ENCODE measurements around the gene DHRS12.
"Not testable (repeated sequence)": the region's sequence is repeated elsewhere in the genome, so short reads cannot be mapped to it uniquely, and the experiment has no call there.

DHRS12 gene

GRCh38 chr13:51828730-51829567 is 25.0 kb upstream of the DHRS12 start:
- no peak for DNase-seq (ENCODE audit: low spot score)

- DNase-seq (ENCODE audit: low spot score) = no peak
These were observed 23.3 kb upstream of the DHRS12 start for GRCh38 chr13:51827254-51827653.

DNA sequence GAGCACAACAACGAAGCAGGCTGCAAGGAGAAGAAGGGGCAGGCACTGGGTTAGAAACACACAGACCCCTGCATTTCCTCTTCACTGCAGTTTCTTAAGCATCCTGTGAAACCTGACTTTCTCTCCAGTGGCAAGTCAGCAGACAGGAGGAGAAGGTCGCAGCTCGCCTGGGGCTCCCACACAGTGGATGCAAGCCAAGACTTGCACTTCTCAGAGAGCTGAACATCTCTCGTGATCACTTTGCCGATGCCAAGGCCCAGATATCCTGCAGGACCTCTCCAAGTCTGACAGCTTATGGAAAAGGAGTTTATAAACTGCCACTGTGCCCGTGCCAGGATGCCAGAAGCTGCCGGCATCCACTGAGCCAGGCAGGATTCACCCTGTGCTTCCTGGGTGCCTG is 22.6 kb upstream of the DHRS12 start:
- DNase-seq (ENCODE audit: low spot score) = no peak

DNA sequence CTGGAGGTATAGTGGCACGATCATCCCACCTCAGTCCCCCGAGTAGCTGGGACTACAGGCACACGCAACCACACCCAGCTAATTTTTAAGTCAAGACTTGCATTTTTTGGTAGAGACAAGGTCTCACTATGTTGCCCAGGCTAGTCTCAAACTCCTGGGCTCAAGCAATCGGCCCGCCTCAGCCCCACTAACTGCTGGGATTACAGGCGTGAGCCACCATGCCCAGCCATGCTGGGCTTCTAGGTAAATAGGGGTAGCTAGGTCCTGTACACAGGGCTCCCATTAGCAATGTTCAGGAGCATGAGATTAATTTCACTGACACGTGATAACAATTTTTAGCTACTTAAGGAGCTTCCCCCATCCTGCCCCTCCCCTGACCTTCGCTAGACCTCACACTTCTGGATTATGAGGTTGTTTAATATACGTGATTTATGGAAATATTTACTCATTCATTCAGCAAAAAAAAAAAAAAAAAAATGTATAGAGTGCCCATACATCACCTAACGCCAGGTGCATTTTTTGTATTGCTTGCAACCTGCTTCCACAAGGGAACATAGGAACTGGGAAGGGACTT is 21.8 kb upstream of the DHRS12 start:
- no peak for DNase-seq (ENCODE audit: low spot score)

- no peak for DNase-seq (ENCODE audit: low spot score)
These were observed 21.2 kb upstream of the DHRS12 start for GRCh38 chr13:51825165-51825592.

GRCh38 chr13:51824712-51825111 is 20.7 kb upstream of the DHRS12 start:
- DNase-seq (ENCODE audit: low spot score) = not testable (repeated sequence)

GRCh38 chr13:51823863-51824262 is 19.9 kb upstream of the DHRS12 start:
- DNase-seq (ENCODE audit: low spot score) = no peak

- DNase-seq (ENCODE audit: low spot score) = no peak
These were observed 19.4 kb upstream of the DHRS12 start for GRCh38 chr13:51823359-51823758.

DNA sequence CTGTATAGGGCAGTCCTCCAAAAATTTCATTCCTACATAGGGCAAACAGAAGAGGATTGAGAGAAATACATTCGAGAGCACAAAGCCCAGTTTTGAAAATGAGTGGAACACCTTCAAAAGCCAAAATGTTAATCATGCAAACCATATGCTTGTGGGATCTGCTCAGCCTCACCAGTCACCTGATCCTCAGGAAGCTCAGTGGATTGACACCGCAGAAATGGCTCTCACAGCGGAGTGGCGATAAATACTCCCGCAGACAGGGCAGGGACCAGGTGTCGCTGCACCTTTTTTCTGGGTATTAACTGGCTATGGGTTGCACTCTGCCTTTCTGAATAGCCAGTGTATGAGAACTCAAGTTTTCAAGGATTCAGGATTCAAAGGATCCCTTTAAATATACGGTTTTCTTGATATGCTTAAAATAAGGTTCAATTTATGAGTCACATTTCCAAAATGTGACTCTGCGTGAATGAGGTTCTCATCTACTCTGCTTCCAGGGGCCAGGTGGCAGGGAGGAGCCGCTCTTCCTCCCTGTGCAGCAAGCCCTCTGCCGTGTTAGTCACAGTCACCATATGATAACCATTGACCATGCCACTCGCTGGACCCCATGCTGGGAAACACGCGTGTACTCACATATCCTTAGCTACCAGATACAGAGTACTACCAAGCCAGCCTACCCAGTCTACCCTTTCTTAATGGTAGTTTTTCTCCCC is 18.3 kb upstream of the DHRS12 start:
- no peak for DNase-seq (ENCODE audit: low spot score)

DNA sequence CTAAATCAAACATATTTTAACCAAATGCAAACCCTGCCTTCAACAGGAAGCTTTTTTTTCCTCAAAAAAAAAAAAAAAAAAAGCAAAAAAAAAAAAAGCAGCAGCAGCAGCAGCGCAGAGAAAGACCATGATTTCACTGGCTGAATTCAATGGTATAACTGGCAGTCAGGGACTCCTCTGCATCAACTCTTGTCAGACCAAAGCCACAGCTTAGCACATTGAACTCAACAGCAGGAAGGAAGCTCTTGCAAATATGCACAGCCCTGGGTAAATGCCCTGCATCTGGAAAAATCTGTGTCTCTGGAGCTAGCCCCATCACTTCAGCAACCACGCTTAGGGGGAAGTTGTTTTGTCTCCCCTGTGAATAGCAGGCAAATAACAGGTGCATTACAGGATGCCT is 17.6 kb upstream of the DHRS12 start:
- no peak for DNase-seq (ENCODE audit: low spot score)

- DNase-seq (ENCODE audit: low spot score) = no peak
These were observed 16.1 kb upstream of the DHRS12 start for GRCh38 chr13:51820016-51820597.

- DNase-seq (ENCODE audit: low spot score) = no peak
These were observed 15.6 kb upstream of the DHRS12 start for GRCh38 chr13:51819544-51819943.

GRCh38 chr13:51818781-51819511 is 15.0 kb upstream of the DHRS12 start:
- DNase-seq (ENCODE audit: low spot score) = no peak

DNA sequence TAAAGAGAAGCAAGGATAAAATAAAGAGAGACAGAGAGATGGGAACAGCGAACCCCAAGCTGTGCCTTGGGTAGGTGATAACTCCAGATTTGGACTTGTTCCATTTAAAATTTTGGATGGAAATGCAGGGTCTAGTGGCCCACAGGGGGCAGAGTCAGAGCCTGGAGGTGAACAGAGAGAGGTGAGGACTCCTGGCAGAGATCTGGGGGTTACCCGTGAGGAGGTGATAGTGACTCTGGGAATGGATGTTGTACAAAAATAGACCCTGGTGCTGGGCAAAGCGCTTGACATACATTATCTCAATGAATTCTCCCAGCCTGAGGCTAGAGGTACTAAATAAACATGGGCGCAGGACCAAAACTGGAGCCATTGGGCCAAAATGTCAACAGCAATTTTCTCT is 14.3 kb upstream of the DHRS12 start:
- no peak for DNase-seq (ENCODE audit: low spot score)

DNA sequence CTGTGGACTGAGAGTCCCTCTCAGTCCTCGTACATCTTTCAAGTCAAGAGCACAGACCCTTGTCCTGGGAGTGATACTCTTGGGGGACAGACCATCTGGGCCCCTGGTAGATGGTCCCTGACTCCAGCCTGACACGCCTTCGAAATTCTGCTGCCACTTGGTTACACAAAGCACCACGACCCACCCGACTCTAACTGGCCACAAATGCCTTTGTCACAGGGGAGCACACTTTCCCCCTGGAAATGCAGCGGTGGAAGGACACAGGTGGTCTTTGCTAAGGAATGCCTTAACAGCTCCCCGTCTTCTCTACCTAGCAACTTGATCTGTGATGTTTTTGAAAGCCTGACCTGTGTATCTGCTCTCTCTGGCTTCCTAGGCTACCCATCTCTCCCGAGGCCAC is 13.8 kb upstream of the DHRS12 start:
- DNase-seq (ENCODE audit: low spot score) = no peak

DNA sequence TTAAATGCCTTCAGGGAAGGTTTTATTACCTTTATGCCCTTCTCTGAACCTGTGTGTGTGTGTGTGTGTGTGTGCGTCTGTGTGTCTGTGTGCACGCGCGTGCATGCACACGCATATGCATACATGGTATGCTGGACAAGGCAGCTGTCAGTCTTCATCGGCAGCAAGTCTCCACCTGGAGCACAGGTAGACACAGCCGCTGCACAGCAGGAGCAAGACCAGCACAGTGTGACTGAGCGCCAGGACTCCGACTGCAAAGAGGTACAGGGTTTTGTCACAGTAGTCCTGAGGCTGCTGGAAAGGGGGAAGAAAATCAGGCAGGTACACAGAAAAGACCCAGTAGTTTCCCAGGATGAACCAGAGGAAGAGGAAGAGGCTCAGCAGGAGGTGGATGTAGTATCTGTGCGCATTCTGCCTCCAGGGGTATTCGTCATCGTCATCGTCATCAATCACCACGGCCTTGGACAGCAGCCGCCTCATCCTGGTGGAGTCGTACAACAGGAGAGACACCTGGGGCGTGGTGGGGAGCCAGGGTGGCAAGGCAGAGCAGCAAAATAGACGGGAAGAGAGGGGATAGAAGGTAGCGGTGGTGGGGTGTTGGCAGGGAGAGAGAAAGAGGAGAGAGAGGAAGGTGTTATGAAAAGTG is 12.8 kb upstream of the DHRS12 start:
- DNase-seq (ENCODE audit: low spot score) = no peak

- DNase-seq (ENCODE audit: low spot score) = no peak
These were observed 11.9 kb upstream of the DHRS12 start for GRCh38 chr13:51815848-51816247.

DNA sequence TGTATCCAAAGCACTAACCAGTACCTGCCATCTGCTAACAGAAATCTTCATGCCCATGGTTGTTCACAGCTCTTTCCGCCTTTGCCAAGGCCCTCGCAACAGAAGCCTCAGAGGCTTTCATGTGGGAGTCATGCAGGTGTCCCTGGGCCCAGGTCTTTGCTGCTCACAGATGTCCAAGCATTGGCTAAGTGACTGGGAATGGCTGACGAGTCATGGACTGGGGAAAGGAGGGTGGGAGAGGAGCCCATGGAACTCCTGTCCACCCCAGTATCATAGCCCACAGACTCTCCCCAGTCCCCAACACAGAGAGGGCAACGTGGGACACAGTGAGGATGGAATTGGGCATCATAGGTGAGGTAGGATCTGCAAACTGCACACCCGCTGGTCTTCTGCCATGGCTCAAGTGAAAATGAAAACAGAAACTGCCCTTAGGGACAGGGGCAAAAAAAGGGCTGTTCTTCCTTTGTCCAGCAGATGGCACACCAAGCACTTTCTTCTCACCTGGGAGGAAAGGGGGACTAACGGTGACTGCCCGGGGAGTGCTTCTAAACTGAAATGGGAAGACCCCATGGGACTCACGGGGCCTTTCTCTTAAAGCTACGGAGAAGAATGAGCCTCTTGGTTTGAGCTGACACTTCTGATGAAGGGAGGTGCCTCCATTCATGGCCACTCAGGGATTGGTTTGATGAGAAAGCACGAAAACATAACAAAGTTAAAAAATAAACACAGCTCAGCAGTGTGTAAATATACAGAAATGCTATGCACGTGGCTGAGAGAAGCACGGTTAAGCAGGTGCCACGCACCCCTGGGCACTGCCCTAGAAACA is 11.1 kb upstream of the DHRS12 start:
- peak; percentile 76 for DNase-seq (ENCODE audit: low spot score)

DNA sequence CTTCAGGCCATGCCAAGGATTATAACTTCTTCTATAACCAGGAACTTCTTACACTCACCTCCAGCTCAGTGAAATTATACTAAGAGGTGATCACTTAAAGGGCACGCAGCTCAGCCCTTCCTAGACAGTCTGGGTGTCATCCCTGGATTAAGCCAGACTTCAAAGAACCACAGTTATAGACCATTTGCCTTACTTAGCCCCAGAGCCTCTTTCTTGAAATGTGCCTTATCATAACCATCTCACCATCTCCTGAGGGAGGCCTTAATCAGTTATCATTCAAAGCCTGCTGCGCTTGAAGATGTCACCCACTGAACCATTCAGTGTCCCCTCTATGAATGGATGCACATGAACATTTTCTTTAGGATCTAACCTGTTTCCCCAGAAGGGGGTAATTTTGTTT is 10.1 kb upstream of the DHRS12 start:
- peak; percentile 51 for DNase-seq (ENCODE audit: low spot score)

- DNase-seq (ENCODE audit: low spot score) = no peak
These were observed 8.0 kb upstream of the DHRS12 start for GRCh38 chr13:51811920-51812451.

All from SK-N-DZ (cell line).